ENCODE measurements around the gene LBP.
"Not testable (repeated sequence)": the region's sequence is repeated elsewhere in the genome, so short reads cannot be mapped to it uniquely, and the experiment has no call there.

The LBP gene

GRCh38 chr20:38373231-38373867 lies 27.1 kb downstream of the LBP start:
- CTCF ChIA-PET, result no interaction called here
- POLR2A ChIA-PET, result no interaction called here
- no peak for DNase-seq (ENCODE audit: extremely low spot score)

DNA sequence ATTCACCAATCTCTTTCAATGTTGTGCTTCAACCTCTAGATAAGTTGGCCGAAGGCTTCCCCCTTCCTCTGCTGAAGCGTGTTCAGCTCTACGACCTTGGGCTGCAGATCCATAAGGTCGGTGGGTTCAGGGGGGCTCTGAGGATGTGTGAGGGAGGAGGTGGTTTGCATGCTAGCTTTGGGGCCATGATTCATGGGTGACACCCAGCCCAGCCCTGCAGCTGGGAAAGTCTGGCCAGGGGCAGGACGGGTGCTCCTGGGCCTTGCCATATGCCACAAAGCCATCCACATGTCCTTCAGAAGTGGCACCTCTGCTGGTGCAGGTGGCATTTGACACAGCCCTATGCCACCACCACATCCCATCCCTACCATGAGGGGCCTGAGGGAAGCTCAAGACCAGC lies 27.6 kb downstream of the LBP start:
- no peak for DNase-seq (ENCODE audit: extremely low spot score)
- no peak for TF ChIP-seq SP1 (IDR thresholded peaks at IDR 0.05)
- TF ChIP-seq ELF4 (IDR thresholded peaks at IDR 0.05), result no peak
- no peak for TF ChIP-seq ARNT (IDR thresholded peaks at IDR 0.05)
- TF ChIP-seq FOXM1 (IDR thresholded peaks at IDR 0.05; ENCODE audit: borderline replicate concordance), result no peak
- TF ChIP-seq L3MBTL2 (conservative IDR thresholded peaks at IDR 0.05), result no peak
- no peak for TF ChIP-seq NFRKB (IDR thresholded peaks at IDR 0.05)
- TF ChIP-seq FOXA1 (IDR thresholded peaks at IDR 0.05), result no peak
- TF ChIP-seq ZNF384 (IDR thresholded peaks at IDR 0.05), result no peak
- TF ChIP-seq, protein P1, sequence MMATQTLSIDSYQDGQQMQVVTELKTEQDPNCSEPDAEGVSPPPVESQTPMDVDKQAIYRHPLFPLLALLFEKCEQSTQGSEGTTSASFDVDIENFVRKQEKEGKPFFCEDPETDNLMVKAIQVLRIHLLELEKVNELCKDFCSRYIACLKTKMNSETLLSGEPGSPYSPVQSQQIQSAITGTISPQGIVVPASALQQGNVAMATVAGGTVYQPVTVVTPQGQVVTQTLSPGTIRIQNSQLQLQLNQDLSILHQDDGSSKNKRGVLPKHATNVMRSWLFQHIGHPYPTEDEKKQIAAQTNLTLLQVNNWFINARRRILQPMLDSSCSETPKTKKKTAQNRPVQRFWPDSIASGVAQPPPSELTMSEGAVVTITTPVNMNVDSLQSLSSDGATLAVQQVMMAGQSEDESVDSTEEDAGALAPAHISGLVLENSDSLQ (IDR thresholded peaks at IDR 0.05), result no peak
- TF ChIP-seq LEF1 (IDR thresholded peaks at IDR 0.05; ENCODE audit: borderline replicate concordance), result no peak
- no peak for TF ChIP-seq SUZ12 (IDR thresholded peaks at IDR 0.05)
- TF ChIP-seq CTBP1 (IDR thresholded peaks at IDR 0.05; ENCODE audit: borderline replicate concordance), result no peak
- TF ChIP-seq HDGF (IDR thresholded peaks at IDR 0.05; ENCODE audit: borderline replicate concordance), result no peak
- TF ChIP-seq TARDBP (IDR thresholded peaks at IDR 0.05), result no peak
- TF ChIP-seq FOXK2 (IDR thresholded peaks at IDR 0.05), result no peak
- no peak for TF ChIP-seq BHLHE40 (IDR thresholded peaks at IDR 0.05; ENCODE audit: borderline replicate concordance)
- ChIA-PET POLR2A (no interaction called here), CTCF (no interaction called here)

More at GRCh38 chr20:38373231-38373867, 27.1 kb downstream of the LBP start:
- TF ChIP-seq ELF4 (IDR thresholded peaks at IDR 0.05) (no peak), FOXK2 (IDR thresholded peaks at IDR 0.05) (no peak), SP1 (IDR thresholded peaks at IDR 0.05) (no peak), LEF1 (IDR thresholded peaks at IDR 0.05; ENCODE audit: borderline replicate concordance) (no peak), BHLHE40 (IDR thresholded peaks at IDR 0.05; ENCODE audit: borderline replicate concordance) (no peak), HDGF (IDR thresholded peaks at IDR 0.05; ENCODE audit: borderline replicate concordance) (no peak), FOXM1 (IDR thresholded peaks at IDR 0.05; ENCODE audit: borderline replicate concordance) (no peak), L3MBTL2 (conservative IDR thresholded peaks at IDR 0.05) (no peak), NFRKB (IDR thresholded peaks at IDR 0.05) (no peak), ZNF384 (IDR thresholded peaks at IDR 0.05) (no peak), CTBP1 (IDR thresholded peaks at IDR 0.05; ENCODE audit: borderline replicate concordance) (no peak), TARDBP (IDR thresholded peaks at IDR 0.05) (no peak), ARNT (IDR thresholded peaks at IDR 0.05) (no peak), FOXA1 (IDR thresholded peaks at IDR 0.05) (no peak), SUZ12 (IDR thresholded peaks at IDR 0.05) (no peak)
- TF ChIP-seq, protein P1 (IDR thresholded peaks at IDR 0.05), result no peak

GRCh38 chr20:38377039-38377685 lies 30.9 kb downstream of the LBP start:
- no peak for TF ChIP-seq L3MBTL2 (conservative IDR thresholded peaks at IDR 0.05)
- TF ChIP-seq TARDBP (IDR thresholded peaks at IDR 0.05), result no peak
- ChIA-PET CTCF (no interaction called here), POLR2A (interaction anchor here (0.8 kb wide), 1 partner anchor 41 kb away, joined by 3 read pairs; no protein-coding TSS in a partner anchor)
- no peak for DNase-seq (ENCODE audit: extremely low spot score)

GRCh38 chr20:38377838-38378237 lies 31.6 kb downstream of the LBP start:
- POLR2A ChIA-PET; DNase-seq (ENCODE audit: extremely low spot score); CTCF ChIA-PET: not testable (repeated sequence)

- ChIA-PET CTCF (no interaction called here), POLR2A (no interaction called here)
- no peak for DNase-seq (ENCODE audit: extremely low spot score)
- TF ChIP-seq, protein P1 (IDR thresholded peaks at IDR 0.05), result no peak
- TF ChIP-seq SUZ12 (IDR thresholded peaks at IDR 0.05), result no peak
- TF ChIP-seq ARNT (IDR thresholded peaks at IDR 0.05), result no peak
Observed at GRCh38 chr20:38383147-38383546, 36.9 kb downstream of the LBP start.

GRCh38 chr20:38386004-38386403 lies 39.7 kb downstream of the LBP start:
- ChIA-PET POLR2A (no interaction called here), CTCF (no interaction called here)
- DNase-seq (ENCODE audit: extremely low spot score), result no peak

More at GRCh38 chr20:38386004-38386403, 39.7 kb downstream of the LBP start:
- TF ChIP-seq TARDBP (IDR thresholded peaks at IDR 0.05) (no peak), LEF1 (IDR thresholded peaks at IDR 0.05; ENCODE audit: borderline replicate concordance) (no peak)
- TF ChIP-seq, protein P1 (IDR thresholded peaks at IDR 0.05), result 0 out of 2 replicates have a peak, but pooled peaks have one; percentile 3
